Measurements from ENCODE around the gene UBA1. TPM values are rescaled to one million over a fixed set of nuclear protein-coding genes. Genes with fewer than 3 reads are reported as not detected.

The UBA1 gene
- total RNA-seq, 4 donors from 2014 or later = 125 to 218 (median 147) TPM

- Histone ChIP-seq H3K36me3 (peaks cover 38 to 69% (median 65%) of the 10 kb centered on the region in 4 donors), H3K4me3 (no peak overlapping the region), H3K27ac (replicated peaks in 1 of 4) (no peak overlapping the region), H3K27me3 (no peaks in the 10 kb centered on the region), H3K4me1 (peaks cover 0 to 4% (median under 1%) of the 10 kb centered on the region in 4 donors), H3K9me3 (no peaks in the 10 kb centered on the region)
- 94% methylated on average over 12 of the region's 19 CpGs for WGBS
- intact Hi-C loops (cut with DNase I) = no loop called here
- TF ChIP-seq EP300 (IDR thresholded peaks at IDR 0.05) (no peak), POLR2A (IDR thresholded peaks at IDR 0.05; ENCODE audit: low read depth) (no peak), CTCF (IDR thresholded peaks at IDR 0.05) (no peak), POLR2AphosphoS5 (IDR thresholded peaks at IDR 0.05) (no peak)
- DNase-seq (ENCODE audit: extremely low spot score) = no peak
Observed at GRCh38 chrX:47226531-47227333, 33.1 kb downstream of the UBA1 start.

- H3K4me1 ChIP-seq = peaks cover 0 to 2% (median 2%) of the 10 kb centered on the region in 4 donors
- no peaks in the 10 kb centered on the region for H3K9me3 ChIP-seq
- H3K4me3 ChIP-seq = no peak overlapping the region
- intact Hi-C loops (cut with DNase I) = no loop called here
- peaks cover 38 to 69% (median 65%) of the 10 kb centered on the region in 4 donors for H3K36me3 ChIP-seq
- no peaks in the 10 kb centered on the region for H3K27me3 ChIP-seq
- no peak overlapping the region for H3K27ac ChIP-seq (replicated peaks in 1 of 4)
- TF ChIP-seq POLR2AphosphoS5 (IDR thresholded peaks at IDR 0.05) (no peak), CTCF (IDR thresholded peaks at IDR 0.05) (no peak)
- WGBS = 94% methylated on average over 8 of the region's 9 CpGs
- no peak for DNase-seq (ENCODE audit: extremely low spot score)
Observed at GRCh38 chrX:47227334-47227583, 33.6 kb downstream of the UBA1 start.

- no peak overlapping the region for H3K27ac ChIP-seq (replicated peaks in 1 of 4)
- H3K9me3 ChIP-seq = no peaks in the 10 kb centered on the region
- H3K36me3 ChIP-seq = peaks cover 35 to 60% (median 58%) of the 10 kb centered on the region in 4 donors
- WGBS = 95% methylated on average over 7 of the region's 12 CpGs
- H3K27me3 ChIP-seq = no peaks in the 10 kb centered on the region
- DNase-seq (ENCODE audit: extremely low spot score) = no peak
- intact Hi-C loops (cut with DNase I) = no loop called here
- H3K4me3 ChIP-seq = no peak overlapping the region
- TF ChIP-seq POLR2AphosphoS5 (IDR thresholded peaks at IDR 0.05) (no peak), EP300 (IDR thresholded peaks at IDR 0.05) (no peak), CTCF (IDR thresholded peaks at IDR 0.05) (no peak)
- H3K4me1 ChIP-seq = peaks cover 0 to 7% (median 6%) of the 10 kb centered on the region in 4 donors
Observed at GRCh38 chrX:47228550-47229270, 35.1 kb downstream of the UBA1 start.

- TF ChIP-seq CTCF (IDR thresholded peaks at IDR 0.05) (no peak), EP300 (IDR thresholded peaks at IDR 0.05) (no peak), POLR2AphosphoS5 (IDR thresholded peaks at IDR 0.05) (no peak), POLR2A (IDR thresholded peaks at IDR 0.05; ENCODE audit: low read depth) (no peak)
- Histone ChIP-seq H3K27ac (replicated peaks in 1 of 4) (no peak overlapping the region), H3K9me3 (no peaks in the 10 kb centered on the region), H3K27me3 (no peaks in the 10 kb centered on the region), H3K4me1 (peaks cover 0 to 8% (median 7%) of the 10 kb centered on the region in 4 donors), H3K4me3 (no peak overlapping the region), H3K36me3 (peaks cover 31 to 53% (median 51%) of the 10 kb centered on the region in 4 donors)
- intact Hi-C loops (cut with DNase I) = no loop called here
- 100% methylated on average over 6 of the region's 6 CpGs for WGBS
- no peak for DNase-seq (ENCODE audit: extremely low spot score)
Observed at GRCh38 chrX:47229427-47229826, 35.8 kb downstream of the UBA1 start.

Data from esophagus muscularis mucosa (tissue), 4 donors.